GM19238 (cell line): ENCODE results near the gene SCIN.
"Not testable (repeated sequence)": the region's sequence is repeated elsewhere in the genome, so short reads cannot be mapped to it uniquely, and the experiment has no call there.

Source experiments
- DNase-seq: peaks from one replicate; pipeline ENCODE4 v3.0.0; 2011; ENCODE audit warnings: low spot score; ENCODE audit not compliant: insufficient read length

The SCIN gene

DNA sequence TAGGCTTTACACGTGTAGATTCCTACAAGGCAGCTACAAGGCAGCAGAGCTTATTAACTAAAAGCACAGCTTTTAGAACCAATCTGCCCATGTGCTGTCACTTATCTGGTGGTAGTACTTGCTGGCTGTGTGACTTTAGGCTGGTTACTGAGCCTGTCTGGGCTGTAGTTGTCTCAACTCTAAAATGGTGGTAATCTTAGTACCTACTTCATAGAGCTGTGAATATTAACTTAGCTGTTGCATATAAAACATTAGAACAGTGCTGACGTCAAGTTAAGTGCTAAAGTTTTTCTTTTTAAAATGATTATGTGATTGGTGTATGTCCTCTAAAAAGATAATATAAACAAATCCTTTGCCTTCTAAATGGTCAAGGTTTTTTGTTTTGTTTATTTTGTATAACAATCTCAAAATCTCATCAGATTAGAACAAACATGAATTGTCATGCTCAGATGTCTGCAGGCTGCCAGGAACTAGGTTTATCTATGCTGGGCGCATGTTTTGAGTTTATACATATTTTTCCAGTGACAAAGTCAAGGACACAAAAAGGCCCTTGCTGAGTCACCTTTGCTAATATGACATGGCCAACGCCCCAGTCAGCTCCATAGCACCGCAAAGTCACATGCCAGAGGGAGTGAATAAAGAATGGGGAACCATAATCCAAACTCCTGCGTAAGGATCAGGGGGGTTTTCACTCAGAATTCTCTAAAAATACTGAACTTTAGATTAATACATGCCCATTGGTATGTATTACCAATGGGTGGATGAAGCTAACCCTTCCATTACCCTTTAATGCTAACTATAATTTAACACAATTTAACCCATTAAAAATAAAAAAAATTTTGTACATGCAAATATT is 77.1 kb downstream of the SCIN start:
- DNase-seq: no peak

DNA sequence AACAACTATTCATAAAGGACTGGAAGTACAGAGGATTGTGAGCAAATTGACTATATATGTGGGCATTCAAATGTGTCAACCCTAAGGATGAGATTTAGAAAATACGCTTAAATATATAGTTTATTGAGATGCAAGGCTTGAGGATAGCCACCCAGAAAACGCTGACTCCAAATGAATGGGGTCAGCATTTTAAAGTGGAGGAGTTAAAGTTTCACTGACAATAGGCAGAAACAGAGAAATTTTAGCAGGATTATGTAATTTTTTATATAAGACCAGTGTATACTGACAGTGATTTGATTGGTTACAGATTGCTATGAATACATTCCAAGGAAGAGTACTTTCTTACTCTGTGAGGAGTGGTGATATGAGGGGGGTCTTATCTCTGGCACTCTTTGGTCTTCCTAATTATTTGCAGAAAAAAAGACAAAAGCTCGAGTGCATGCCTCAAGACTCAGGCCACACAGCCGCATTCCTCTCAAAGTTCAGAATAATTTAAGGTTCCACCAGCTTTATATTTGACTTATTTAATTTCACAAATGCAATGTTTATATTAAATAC is 78.3 kb downstream of the SCIN start:
- no peak for DNase-seq

- no peak for DNase-seq
Measured at GRCh38 chr7:12649348-12649747, 78.8 kb downstream of the SCIN start.

DNA sequence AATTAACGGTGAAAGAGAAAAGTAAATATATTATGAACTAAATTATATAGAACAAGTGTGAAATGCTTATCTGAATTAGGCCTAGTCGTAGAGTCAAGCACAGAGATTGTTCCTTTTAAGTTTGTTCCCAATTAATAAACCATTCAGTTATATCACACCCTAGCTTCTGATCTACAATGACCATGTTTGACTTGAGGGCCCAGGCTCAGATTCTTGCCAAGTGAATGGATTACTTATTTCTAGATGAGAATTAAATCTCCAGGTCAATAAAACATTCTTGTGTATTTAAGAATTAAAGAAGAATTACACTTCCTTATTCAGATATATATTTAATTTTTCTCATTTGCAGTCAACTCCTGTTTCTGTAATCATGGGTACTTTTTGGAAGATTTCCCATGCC is 79.6 kb downstream of the SCIN start:
- no peak for DNase-seq

- no peak for DNase-seq
Measured at GRCh38 chr7:12653110-12653509, 82.6 kb downstream of the SCIN start.

DNA sequence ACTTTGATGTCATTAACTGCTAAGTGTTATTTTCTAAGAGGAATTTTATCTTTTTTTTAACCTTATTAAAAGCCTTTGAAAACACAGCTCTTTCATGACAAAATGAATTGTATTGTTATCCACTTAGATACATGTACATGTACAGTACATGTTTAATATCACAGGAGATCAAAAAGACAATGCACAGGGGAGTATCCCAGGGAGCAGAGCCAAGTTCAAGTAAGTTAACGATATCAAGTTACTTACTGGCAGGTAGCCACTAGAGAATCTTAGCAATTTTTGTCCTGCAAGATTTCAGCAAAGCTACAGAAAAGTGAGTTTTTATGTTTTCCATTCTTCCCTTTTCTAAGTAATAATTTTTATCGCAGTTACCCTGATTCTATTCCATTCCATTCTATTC is 83.0 kb downstream of the SCIN start:
- no peak for DNase-seq

- DNase-seq: no peak
Measured at GRCh38 chr7:12655161-12655560, 84.6 kb downstream of the SCIN start.

GRCh38 chr7:12660423-12660822 is 89.9 kb downstream of the SCIN start:
- not testable (repeated sequence) for DNase-seq

- DNase-seq: not testable (repeated sequence)
Measured at GRCh38 chr7:12660986-12661385, 90.5 kb downstream of the SCIN start.

GRCh38 chr7:12661581-12661980 is 91.1 kb downstream of the SCIN start:
- DNase-seq: no peak

- DNase-seq: no peak
Measured at GRCh38 chr7:12670000-12670729, 99.6 kb downstream of the SCIN start.

DNA sequence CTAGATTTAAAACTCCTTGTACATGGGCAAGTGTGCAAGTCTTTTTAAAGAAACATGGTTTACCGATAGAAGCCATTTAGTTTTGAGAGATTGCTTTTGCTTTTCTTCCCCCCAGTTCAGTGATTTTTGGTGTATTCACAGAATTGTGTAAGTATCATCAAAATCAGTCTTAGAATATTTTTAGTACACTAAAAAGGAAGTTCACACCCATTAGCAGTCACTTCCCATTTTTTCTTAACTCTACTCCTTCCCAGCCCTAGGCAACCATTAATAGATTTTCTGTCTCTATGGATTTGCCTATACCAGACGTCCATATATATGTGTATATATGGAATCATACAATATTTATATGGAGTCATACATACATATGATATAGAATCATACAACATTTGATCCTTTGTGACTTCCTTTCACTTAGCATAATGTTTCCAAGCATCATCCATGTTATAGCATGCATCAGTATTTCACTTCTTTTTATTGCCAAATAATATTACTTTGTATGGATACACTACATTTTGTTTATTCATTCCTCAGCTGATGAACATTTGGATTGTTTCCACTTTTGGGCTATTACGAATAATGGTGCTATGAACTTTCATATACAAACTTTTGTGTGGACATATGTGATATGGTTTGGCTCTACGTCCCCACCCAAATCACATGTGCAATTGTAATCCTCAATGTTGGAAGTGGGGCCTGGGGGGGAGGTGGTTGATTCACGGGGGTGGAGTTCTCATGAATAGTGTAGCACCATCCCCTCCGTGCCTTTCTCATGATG is 100.4 kb downstream of the SCIN start:
- no peak for DNase-seq

DNA sequence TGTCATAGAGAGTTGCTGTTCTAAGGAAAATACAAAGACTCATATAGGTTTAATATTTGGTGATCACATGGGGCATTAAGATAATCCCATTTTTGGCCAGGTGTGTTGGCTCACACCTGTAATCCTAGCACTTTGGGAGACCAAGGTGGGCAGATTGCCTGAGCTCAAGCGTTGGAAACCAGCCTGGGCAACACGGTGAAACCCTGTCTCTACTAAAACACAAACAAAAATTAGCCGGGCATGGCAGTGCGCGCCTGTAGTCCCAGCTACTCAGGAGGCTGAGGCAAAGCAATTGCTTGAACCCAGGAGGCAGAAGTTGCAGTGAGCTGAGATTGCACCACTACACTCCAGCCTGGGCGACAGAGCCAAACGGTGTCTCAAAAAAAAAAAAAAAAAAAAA is 102.9 kb downstream of the SCIN start:
- not testable (repeated sequence) for DNase-seq

GRCh38 chr7:12674053-12674452 is 103.5 kb downstream of the SCIN start:
- DNase-seq: no peak

GRCh38 chr7:12674861-12675260 is 104.3 kb downstream of the SCIN start:
- DNase-seq: no peak

DNA sequence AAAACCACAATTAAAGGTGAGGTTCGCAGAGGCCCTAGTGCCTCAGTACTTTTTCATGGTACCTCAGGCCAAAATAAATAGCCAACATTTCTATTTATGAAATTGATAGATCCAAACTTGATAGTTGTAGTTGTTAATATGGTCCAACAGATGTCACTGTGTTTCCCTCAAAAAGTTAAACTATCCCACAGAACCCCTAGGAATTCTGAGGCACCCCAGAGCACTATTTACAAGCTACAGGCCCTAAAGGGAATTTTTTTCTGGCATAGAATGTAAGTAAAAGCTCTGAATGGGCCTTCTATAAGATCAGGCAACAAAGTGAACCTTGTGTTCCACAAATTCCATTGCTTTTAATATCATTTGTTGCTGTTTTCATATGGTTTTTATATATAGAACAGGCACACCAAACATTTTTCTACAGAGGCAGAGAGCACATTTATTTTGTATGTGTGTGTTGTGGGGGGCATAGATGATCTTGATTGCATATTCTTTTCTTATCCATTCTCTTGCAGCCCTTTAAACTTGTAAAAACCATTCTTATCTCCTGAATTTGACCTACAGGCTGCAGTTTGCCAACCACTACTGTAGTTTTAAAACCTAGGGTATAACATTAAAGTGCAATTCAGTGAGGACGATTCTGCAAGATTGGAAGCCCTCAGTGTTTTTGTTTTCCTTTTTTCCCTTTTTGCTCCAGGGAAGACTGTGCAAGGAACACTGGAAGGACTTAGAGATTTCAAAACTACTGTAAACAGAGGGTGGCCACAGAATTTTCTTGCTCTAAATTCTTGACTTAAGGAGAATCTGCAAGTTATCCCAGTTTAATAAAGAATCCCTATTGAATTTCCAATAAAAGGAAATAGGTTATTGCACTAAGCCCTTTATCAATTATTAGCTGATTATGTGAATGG is 113.4 kb downstream of the SCIN start:
- DNase-seq: no peak

- no peak for DNase-seq
Measured at GRCh38 chr7:12684733-12685132, 114.2 kb downstream of the SCIN start.

GRCh38 chr7:12685550-12685949 is 115.0 kb downstream of the SCIN start:
- DNase-seq: no peak

DNA sequence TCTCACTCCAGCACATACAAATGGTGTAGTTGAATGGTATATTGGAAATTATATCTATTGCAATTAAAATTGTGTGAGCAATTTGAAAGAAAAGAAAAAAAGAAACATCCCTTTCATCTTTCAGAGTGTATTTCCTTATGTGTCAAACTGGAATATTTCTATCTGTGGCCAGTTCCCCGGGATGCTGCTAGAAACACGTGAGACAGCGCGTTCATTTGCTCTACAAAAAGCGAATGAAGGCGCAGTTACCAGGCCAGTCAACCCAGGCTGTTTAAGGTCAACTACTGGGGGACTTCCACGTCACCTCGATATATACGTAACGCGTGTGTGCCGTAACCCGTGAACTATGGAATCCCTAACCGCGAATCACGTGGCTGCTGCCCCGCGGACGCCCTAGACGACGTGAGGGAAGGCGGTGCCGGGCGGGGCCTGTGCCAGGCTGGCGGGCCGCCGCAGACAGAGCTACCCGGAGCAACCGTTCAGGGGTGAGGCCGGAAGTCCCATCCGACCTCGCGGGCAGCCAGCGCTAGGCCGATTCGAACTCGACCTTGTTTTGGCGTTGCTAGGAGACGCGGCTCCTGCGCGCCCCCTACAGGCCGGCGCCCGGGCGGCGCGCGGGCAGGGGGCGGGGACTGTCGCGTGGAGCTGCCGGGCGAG is 115.8 kb downstream of the SCIN start:
- peak; percentile 66 for DNase-seq
